ENCODE data around the gene NUBPL. TPM values are rescaled to one million over a fixed set of nuclear protein-coding genes. Genes with fewer than 3 reads are reported as not detected.

NUBPL gene
- total RNA-seq, 2 experiments from 2014 or later = 9.0 to 17.5 TPM

DNA sequence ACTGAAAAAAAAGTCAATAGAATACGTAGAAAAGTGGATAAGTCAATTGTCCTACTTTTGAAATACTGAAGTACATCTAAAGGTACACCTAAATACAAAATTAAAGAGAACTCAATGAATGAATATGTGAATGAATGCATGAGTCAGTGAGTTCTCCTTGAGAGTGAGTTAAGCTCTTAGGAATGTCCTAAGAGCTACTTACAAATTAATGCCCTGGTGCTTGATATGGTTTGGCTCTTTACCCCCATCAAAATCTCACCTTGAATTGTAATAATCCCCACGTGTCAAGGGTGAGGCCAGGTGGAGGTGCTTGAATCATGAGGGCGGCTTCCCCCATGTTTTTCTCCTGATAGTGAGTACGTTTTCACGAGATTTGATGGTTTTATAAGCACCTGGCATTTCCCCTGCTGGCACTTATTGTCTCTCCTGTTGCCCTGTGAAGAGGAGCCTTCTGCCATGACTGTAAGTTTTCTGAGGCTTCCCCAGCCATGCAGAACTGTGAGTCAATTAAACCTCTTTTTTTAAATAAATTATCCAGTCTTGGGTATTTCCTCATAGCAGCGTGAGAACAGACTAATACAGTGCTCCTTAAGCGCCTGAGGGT is 323.7 kb downstream of the NUBPL start:
- DNase-seq (ENCODE audit: low spot score) = no peak
- H2AFZ ChIP-seq (ENCODE audit: low read length) = no peak overlapping the region
- POLR2A ChIA-PET = no interaction called here
- TF ChIP-seq EZH2phosphoT487 (IDR thresholded peaks at IDR 0.05; ENCODE audit: borderline replicate concordance, low read depth, low read length) = no peak
- TF ChIP-seq, protein P1, sequence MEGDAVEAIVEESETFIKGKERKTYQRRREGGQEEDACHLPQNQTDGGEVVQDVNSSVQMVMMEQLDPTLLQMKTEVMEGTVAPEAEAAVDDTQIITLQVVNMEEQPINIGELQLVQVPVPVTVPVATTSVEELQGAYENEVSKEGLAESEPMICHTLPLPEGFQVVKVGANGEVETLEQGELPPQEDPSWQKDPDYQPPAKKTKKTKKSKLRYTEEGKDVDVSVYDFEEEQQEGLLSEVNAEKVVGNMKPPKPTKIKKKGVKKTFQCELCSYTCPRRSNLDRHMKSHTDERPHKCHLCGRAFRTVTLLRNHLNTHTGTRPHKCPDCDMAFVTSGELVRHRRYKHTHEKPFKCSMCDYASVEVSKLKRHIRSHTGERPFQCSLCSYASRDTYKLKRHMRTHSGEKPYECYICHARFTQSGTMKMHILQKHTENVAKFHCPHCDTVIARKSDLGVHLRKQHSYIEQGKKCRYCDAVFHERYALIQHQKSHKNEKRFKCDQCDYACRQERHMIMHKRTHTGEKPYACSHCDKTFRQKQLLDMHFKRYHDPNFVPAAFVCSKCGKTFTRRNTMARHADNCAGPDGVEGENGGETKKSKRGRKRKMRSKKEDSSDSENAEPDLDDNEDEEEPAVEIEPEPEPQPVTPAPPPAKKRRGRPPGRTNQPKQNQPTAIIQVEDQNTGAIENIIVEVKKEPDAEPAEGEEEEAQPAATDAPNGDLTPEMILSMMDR (conservative IDR thresholded peaks at IDR 0.05; ENCODE audit: low read length) = no peak
- H3K36me3 ChIP-seq (ENCODE audit: insufficient read depth, low read length) = no peaks in the 10 kb centered on the region
- H3K4me1 ChIP-seq (ENCODE audit: insufficient read depth, low read length, poor library complexity, severe bottlenecking) = no peaks in the 10 kb centered on the region
- no TSS peak for BruUV-seq (replicated peaks)
- H3K4me3 ChIP-seq (ENCODE audit: low read depth, low read length, poor library complexity, severe bottlenecking) = no peak overlapping the region
- H4K20me1 ChIP-seq (ENCODE audit: insufficient read depth, low read length) = no peaks in the 10 kb centered on the region
- no peak overlapping the region for H3K27ac ChIP-seq (ENCODE audit: low read depth, low read length, poor library complexity, severe bottlenecking)
- intact Hi-C loops (cut with micrococcal nuclease; ENCODE audit: unreplicated experiment) = no loop called here
- no peaks in the 10 kb centered on the region for H3K79me2 ChIP-seq (ENCODE audit: insufficient read depth, low read depth, low read length)
- H3K9me3 ChIP-seq (ENCODE audit: low read length) = no peaks in the 10 kb centered on the region
- CTCF ChIA-PET (ENCODE audit: unreplicated experiment) = no interaction called here
- no peaks in the 10 kb centered on the region for H3K9me2 ChIP-seq (ENCODE audit: insufficient read depth, low read length)
- H3K4me2 ChIP-seq (ENCODE audit: low read length) = no peak overlapping the region

DNA sequence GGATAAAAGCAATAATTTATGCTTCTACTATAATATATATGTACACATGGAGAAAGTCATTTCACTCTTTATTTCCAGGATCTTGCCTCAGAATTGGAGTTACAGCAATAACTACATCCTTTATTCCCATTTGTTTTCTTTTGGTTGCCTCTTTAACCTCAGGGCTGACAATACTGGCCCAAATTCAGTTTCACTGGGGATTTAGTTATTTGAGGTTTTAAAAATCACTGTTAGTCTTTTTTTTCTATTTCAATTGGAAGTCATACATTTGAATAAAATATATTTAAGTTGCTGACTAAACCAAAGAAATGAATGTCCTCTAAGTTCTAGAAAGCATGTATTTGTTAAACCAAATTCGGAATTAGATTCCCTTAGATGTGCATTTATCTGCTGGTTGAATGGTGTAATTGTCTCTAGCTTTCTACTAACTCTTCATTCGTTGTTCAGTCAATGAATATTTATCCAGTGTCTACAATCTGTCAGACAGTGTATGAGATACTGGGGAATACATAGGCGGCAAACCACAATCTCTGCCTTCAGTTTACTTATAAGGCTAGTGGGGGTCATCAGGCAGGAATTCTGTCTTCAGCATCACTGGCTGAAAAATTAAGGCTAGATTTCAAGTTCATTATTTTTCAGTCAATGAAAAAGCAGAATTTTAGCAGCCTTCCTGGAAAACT is 325.1 kb downstream of the NUBPL start:
- Histone ChIP-seq H3K4me2 (ENCODE audit: low read length) (no peak overlapping the region), H2AFZ (ENCODE audit: low read length) (no peak overlapping the region), H3K4me3 (ENCODE audit: low read depth, low read length, poor library complexity, severe bottlenecking) (no peak overlapping the region), H3K79me2 (ENCODE audit: insufficient read depth, low read depth, low read length) (no peaks in the 10 kb centered on the region), H3K27ac (ENCODE audit: low read depth, low read length, poor library complexity, severe bottlenecking) (no peak overlapping the region), H3K9me3 (ENCODE audit: low read length) (no peaks in the 10 kb centered on the region), H3K4me1 (ENCODE audit: insufficient read depth, low read length, poor library complexity, severe bottlenecking) (no peaks in the 10 kb centered on the region), H3K9me2 (ENCODE audit: insufficient read depth, low read length) (no peaks in the 10 kb centered on the region), H4K20me1 (ENCODE audit: insufficient read depth, low read length) (no peaks in the 10 kb centered on the region), H3K36me3 (ENCODE audit: insufficient read depth, low read length) (no peaks in the 10 kb centered on the region)
- DNase-seq (ENCODE audit: low spot score) = no peak
- ChIA-PET CTCF (ENCODE audit: unreplicated experiment) (no interaction called here), POLR2A (interaction anchor here (0.7 kb wide), 1 partner anchor 8 kb away, joined by 3 read pairs; no protein-coding TSS in a partner anchor)
- no TSS peak for BruUV-seq (replicated peaks)
- TF ChIP-seq, protein P1 (conservative IDR thresholded peaks at IDR 0.05; ENCODE audit: low read length) = no peak
- TF ChIP-seq EZH2phosphoT487 (IDR thresholded peaks at IDR 0.05; ENCODE audit: borderline replicate concordance, low read depth, low read length) = no peak
- intact Hi-C loops (cut with micrococcal nuclease; ENCODE audit: unreplicated experiment) = no loop called here
